Activated naive CD4-positive, alpha-beta T cell treated with anti-CD3 and anti-CD28 coated beads, Interleukin-2, amount 50 U/mL, for 24 hours (primary cell): ENCODE data around the gene DEFB126.
"Not testable (repeated sequence)": the region's sequence is repeated elsewhere in the genome, so short reads cannot be mapped to it uniquely, and the experiment has no call there.

ENCODE experiments used
- H3K27ac Mint-ChIP-seq: one replicate; pipeline ENCODE4 v1.8.0; 2021; ENCODE audit warnings: mild to moderate bottlenecking, mixed read lengths
- H3K27me3 Mint-ChIP-seq: one replicate; pipeline ENCODE4 v1.8.0; 2021; ENCODE audit warnings: mixed read lengths
- H3K36me3 Mint-ChIP-seq: one replicate; pipeline ENCODE4 v1.8.0; 2021; ENCODE audit warnings: mixed read lengths
- H3K4me1 Mint-ChIP-seq: one replicate; pipeline ENCODE4 v1.8.0; 2021; ENCODE audit warnings: mixed read lengths
- H3K4me3 Mint-ChIP-seq: one replicate; pipeline ENCODE4 v1.8.0; 2021; ENCODE audit warnings: mild to moderate bottlenecking, mixed read lengths
- H3K9me3 Mint-ChIP-seq: one replicate; pipeline ENCODE4 v1.8.0; 2021; ENCODE audit warnings: mixed read lengths

DEFB126 gene

DNA sequence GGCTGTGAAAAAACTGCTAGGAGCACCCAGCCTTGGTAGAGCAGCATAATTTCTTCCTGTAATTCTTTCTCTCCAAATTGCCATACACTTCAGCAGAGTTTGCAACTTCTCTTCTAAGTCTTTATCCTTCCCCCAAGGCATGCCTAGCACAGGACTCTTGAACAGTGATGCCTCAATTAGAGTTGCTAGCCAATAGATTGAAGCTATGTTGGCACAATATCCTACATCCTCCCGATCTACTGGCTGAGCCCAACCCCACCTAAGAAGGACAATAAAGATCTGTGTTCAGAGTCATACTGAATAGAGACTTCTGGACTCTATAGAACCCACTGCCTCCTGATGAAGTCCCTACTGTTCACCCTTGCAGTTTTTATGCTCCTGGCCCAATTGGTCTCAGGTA lies at the start of gene DEFB126:
Gene DEFB126, plus strand, starts transcription at position 301 of the 400 bp plus-strand sequence. Its CDS starts 39 bp downstream, at position 340.
- no peaks in the 10 kb centered on the region for H3K4me1 Mint-ChIP-seq
- H3K4me3 Mint-ChIP-seq: no peak within 1 kb of the TSS
- H3K9me3 Mint-ChIP-seq: no peaks in the 10 kb centered on the region
- H3K27ac Mint-ChIP-seq: no peak within 1 kb of the TSS
- peaks cover 38% of the 10 kb centered on the region for H3K27me3 Mint-ChIP-seq
- H3K36me3 Mint-ChIP-seq: no peaks in the 10 kb centered on the region

DNA sequence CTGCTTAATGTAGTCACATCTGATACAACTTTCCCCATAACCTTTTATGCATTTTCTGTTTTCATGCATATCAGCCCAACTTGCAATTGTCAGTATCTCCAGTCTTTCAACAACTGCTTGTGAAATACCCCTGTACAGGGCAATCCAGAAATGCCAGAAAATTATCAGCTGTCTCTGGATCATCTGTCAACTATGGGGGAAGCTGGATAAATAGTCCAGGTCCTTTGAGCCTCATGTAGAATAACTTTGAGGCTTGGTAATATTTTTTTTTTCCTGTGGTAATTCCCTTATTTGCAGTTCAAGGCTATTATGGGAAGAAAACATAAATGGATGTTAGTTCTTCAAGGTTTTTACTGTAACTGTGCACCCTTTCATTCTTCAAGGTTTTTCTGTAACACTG lies 48.7 kb upstream of the DEFB126 start:
- H3K9me3 Mint-ChIP-seq: peaks cover 22% of the 10 kb centered on the region
- no peak overlapping the region for H3K27ac Mint-ChIP-seq
- peaks cover 7% of the 10 kb centered on the region for H3K36me3 Mint-ChIP-seq
- peaks cover 45% of the 10 kb centered on the region for H3K27me3 Mint-ChIP-seq
- no peaks in the 10 kb centered on the region for H3K4me1 Mint-ChIP-seq
- H3K4me3 Mint-ChIP-seq: no peak overlapping the region

DNA sequence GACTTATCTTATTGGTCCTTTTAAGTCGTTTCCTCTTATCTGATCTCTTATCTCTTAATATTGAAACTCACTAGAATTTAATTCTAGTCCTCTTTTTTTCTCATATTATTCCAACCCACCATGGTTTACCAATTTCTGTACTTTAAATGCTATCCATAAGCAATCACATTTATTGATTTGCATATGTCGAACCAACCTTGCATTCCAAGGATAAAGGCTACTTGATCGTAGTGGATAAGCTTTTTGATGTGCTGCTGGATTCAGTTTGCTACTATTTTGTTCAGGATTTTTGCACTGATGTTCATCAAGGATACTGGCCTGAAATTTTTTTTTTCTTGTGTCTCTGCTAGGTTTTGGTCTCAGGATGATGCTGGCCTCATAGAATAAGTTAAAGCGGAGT lies 47.2 kb upstream of the DEFB126 start:
- Mint-ChIP-seq H3K27me3 (peaks cover 48% of the 10 kb centered on the region), H3K9me3 (peaks cover 22% of the 10 kb centered on the region), H3K4me3 (no peak overlapping the region), H3K4me1 (no peaks in the 10 kb centered on the region), H3K27ac (no peak overlapping the region), H3K36me3 (peaks cover 7% of the 10 kb centered on the region)

DNA sequence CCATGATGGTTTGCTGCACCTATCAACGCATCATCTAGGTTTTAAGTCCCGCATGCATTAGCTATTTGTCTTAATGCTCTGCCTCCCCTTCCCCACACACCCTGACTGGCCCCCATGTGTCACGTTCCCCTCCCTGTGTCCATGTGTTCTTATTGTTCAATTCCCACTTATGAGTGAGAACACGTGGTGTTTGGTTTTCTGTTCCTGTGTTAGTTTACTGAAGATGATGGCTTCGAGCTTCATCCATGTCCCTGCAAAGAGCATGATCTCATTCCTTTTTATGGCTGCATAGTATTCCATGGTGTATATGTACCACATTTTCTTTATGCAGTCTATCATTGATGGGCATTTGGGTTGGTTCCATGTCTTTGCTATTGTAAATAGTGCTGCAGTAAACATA lies 44.7 kb upstream of the DEFB126 start:
- H3K27ac Mint-ChIP-seq, H3K4me1 Mint-ChIP-seq, H3K36me3 Mint-ChIP-seq, H3K4me3 Mint-ChIP-seq: not testable (repeated sequence)
- peaks cover 22% of the 10 kb centered on the region for H3K9me3 Mint-ChIP-seq
- H3K27me3 Mint-ChIP-seq: peaks cover 40% of the 10 kb centered on the region

GRCh38 chr20:101975-102374 lies 40.4 kb upstream of the DEFB126 start:
- Mint-ChIP-seq H3K4me1 (no peaks in the 10 kb centered on the region), H3K4me3 (no peak overlapping the region), H3K27me3 (peaks cover 34% of the 10 kb centered on the region), H3K27ac (no peak overlapping the region), H3K36me3 (no peaks in the 10 kb centered on the region), H3K9me3 (no peaks in the 10 kb centered on the region)

DNA sequence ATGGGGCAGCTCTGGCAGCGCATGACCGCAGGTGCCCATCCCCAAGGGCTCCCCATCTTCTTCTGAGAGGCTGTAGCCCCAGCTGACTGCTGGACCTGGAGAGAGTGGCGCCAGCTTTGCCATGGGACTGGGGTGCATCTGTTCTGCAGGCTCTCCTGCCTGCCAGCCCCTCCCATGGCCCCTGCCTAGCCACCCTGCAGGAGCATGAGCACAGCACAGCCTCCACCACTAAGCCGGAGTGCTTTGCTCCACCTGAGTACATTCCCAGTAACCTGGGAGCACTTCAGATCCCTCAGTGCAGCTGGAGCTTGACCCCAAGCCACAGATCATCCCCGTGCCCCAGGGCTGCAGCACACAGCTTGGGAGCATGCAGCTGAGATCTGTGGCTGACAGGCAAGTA lies 38.9 kb upstream of the DEFB126 start:
- Mint-ChIP-seq H3K4me1 (no peaks in the 10 kb centered on the region), H3K27me3 (peaks cover 35% of the 10 kb centered on the region), H3K9me3 (no peaks in the 10 kb centered on the region), H3K36me3 (no peaks in the 10 kb centered on the region), H3K27ac (no peak overlapping the region), H3K4me3 (no peak overlapping the region)

GRCh38 chr20:112396-112795 lies 30.0 kb upstream of the DEFB126 start:
- H3K4me3 Mint-ChIP-seq: no peak overlapping the region
- peaks cover 19% of the 10 kb centered on the region for H3K27me3 Mint-ChIP-seq
- peaks cover 2% of the 10 kb centered on the region for H3K36me3 Mint-ChIP-seq
- H3K27ac Mint-ChIP-seq: no peak overlapping the region
- no peaks in the 10 kb centered on the region for H3K4me1 Mint-ChIP-seq
- peaks cover 6% of the 10 kb centered on the region for H3K9me3 Mint-ChIP-seq

GRCh38 chr20:117518-117917 lies 24.9 kb upstream of the DEFB126 start:
- peaks cover 15% of the 10 kb centered on the region for H3K9me3 Mint-ChIP-seq
- no peak overlapping the region for H3K4me3 Mint-ChIP-seq
- peaks cover 41% of the 10 kb centered on the region for H3K27me3 Mint-ChIP-seq

DNA sequence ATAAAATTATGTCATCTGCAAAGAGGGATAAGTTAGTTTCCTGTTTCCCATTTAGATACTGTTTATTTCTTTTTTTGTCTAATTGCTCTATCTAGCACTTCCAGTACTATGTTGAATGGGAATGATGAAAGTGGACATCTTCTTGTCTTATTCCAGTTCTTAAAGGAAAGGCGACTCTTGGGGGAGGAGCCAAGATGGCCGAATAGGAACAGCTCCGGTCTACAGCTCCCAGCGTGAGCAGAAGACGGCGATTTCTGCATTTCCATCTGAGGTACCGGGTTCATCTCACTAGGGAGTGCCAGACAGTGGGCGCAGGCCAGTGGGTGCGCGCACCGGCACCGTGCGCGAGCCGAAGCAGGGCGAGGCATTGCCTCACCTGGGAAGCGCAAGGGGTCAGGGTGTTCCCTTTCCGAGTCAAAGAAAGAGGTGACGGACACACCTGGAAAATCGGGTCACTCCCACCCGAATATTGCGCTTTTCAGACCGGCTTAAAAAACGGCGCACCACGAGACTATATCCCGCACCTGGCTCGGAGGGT lies 12.5 kb upstream of the DEFB126 start:
- not testable (repeated sequence) for H3K27ac Mint-ChIP-seq, H3K9me3 Mint-ChIP-seq, H3K4me1 Mint-ChIP-seq, H3K36me3 Mint-ChIP-seq, H3K4me3 Mint-ChIP-seq
- peaks cover 20% of the 10 kb centered on the region for H3K27me3 Mint-ChIP-seq

More at GRCh38 chr20:117518-117917, 24.9 kb upstream of the DEFB126 start:
- Mint-ChIP-seq H3K36me3 (peaks cover 3% of the 10 kb centered on the region), H3K4me1 (no peaks in the 10 kb centered on the region), H3K27ac (no peak overlapping the region)

GRCh38 chr20:137668-138490 lies 4.5 kb upstream of the DEFB126 start:
- Mint-ChIP-seq H3K27me3 (peaks cover 33% of the 10 kb centered on the region), H3K36me3 (no peaks in the 10 kb centered on the region)

DNA sequence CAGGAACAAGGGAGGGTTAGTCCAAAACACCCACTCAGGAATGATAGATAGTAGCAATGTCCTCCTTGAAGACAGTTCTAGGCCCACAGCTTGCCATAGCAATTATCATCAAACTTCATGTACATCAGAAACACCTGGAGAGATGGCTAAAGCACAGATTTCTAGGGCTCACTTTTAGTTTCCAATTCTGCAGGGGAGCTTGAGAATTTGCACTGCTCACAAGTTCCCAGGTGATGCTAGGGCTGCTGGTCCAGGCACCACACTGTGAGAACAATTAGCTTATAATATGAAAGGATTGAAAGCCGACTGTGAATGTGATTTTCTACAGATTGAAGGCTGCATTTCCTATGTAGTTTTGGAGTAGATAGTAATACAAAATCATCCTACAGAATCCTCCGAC lies 3.5 kb downstream of the DEFB126 start:
- Mint-ChIP-seq H3K27ac (no peak overlapping the region), H3K4me3 (no peak overlapping the region), H3K4me1 (no peaks in the 10 kb centered on the region), H3K36me3 (no peaks in the 10 kb centered on the region), H3K9me3 (no peaks in the 10 kb centered on the region), H3K27me3 (peaks cover 11% of the 10 kb centered on the region)

More at GRCh38 chr20:137668-138490, 4.5 kb upstream of the DEFB126 start:
- Mint-ChIP-seq H3K4me1 (no peaks in the 10 kb centered on the region), H3K27ac (no peak overlapping the region), H3K4me3 (no peak overlapping the region), H3K9me3 (no peaks in the 10 kb centered on the region)

- Mint-ChIP-seq H3K4me1 (no peaks in the 10 kb centered on the region), H3K27ac (no peak overlapping the region), H3K36me3 (no peaks in the 10 kb centered on the region), H3K9me3 (no peaks in the 10 kb centered on the region), H3K4me3 (no peak overlapping the region), H3K27me3 (peaks cover 16% of the 10 kb centered on the region)
Measured at GRCh38 chr20:152131-152530, 9.7 kb downstream of the DEFB126 start.

GRCh38 chr20:157154-157553 lies 14.8 kb downstream of the DEFB126 start, which contains the start of gene DEFB127:
DEFB127 (plus strand) TSS chr20:157454; CDS start chr20:157545, 91 bp downstream.
- H3K27me3 Mint-ChIP-seq: peaks cover 25% of the 10 kb centered on the region

DNA sequence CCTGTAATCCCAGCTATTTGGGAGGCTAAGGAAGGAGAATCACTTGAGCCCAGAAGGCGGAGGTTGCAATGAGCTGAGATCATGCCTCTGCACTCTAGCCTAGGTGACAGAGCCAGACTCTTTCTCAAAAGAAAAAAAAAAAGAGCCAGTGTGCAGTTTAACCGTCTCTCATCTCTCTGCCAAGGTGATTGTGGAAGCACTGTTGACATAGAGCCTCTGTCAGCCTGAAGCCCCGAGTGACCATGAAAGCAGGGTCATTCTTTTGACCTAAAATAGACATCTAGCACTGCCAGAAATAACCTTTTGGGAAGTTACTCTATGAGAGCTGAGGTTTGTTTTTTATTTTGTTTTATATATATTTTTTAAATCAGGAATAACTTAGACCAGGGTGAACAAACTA lies 22.2 kb downstream of the DEFB126 start:
- no peaks in the 10 kb centered on the region for H3K4me1 Mint-ChIP-seq

More at GRCh38 chr20:157154-157553, 14.8 kb downstream of the DEFB126 start, which contains the start of gene DEFB127:
- no peak within 1 kb of the TSS for H3K27ac Mint-ChIP-seq
- no peaks in the 10 kb centered on the region for H3K36me3 Mint-ChIP-seq
- no peaks in the 10 kb centered on the region for H3K4me1 Mint-ChIP-seq
- no peak within 1 kb of the TSS for H3K4me3 Mint-ChIP-seq
- H3K9me3 Mint-ChIP-seq: no peaks in the 10 kb centered on the region

DNA sequence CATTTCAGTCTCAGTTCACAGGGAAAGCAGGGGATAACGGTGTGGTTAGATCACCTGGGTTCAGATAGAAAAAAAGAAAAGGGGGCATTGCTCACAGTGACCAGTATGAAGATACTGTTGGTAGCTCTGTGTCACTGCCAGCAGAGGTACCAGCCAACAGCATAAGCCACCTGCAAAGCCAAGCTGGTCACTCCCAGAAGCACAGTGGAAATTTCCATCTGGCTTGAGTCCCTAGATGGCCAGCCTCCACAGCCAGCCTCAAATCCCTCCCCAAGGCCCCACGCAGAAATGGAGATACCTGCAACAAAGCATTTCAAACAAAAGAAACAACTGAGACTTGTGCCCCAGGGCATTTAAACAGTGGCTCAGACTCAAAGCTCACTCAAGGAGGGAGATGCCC lies 26.5 kb downstream of the DEFB126 start:
- no peaks in the 10 kb centered on the region for H3K9me3 Mint-ChIP-seq
- no peak overlapping the region for H3K27ac Mint-ChIP-seq
- H3K36me3 Mint-ChIP-seq: no peaks in the 10 kb centered on the region
- H3K4me1 Mint-ChIP-seq: no peaks in the 10 kb centered on the region
- peaks cover 4% of the 10 kb centered on the region for H3K27me3 Mint-ChIP-seq
- H3K4me3 Mint-ChIP-seq: no peak overlapping the region

More for the DNA sequence above, 22.2 kb downstream of the DEFB126 start:
- Mint-ChIP-seq H3K9me3 (no peaks in the 10 kb centered on the region), H3K36me3 (no peaks in the 10 kb centered on the region), H3K4me3 (no peak overlapping the region), H3K27me3 (peaks cover 9% of the 10 kb centered on the region), H3K27ac (no peak overlapping the region)

DNA sequence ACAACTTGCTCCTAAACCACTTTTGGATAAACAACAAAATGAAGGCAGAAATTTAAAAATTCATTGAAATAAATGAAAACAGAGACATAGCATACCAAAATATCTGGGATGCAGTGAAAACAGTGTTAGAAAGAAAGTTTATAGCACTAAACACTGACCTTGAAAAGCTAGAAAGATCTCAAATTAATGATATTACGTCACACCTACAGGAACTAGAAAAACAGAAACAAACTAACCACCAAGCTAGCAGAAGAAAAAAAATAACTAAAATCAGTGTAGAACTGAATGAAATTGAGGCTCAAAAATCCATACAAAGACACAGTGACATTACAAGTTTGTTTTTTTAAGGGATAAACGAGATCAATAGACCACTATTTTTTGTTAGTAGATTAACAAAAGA lies 41.9 kb downstream of the DEFB126 start:
- H3K4me3 Mint-ChIP-seq: no peak overlapping the region
- peaks cover 53% of the 10 kb centered on the region for H3K27me3 Mint-ChIP-seq
- H3K36me3 Mint-ChIP-seq: peaks cover 5% of the 10 kb centered on the region
- H3K27ac Mint-ChIP-seq: no peak overlapping the region
- H3K9me3 Mint-ChIP-seq: peaks cover 18% of the 10 kb centered on the region
- H3K4me1 Mint-ChIP-seq: no peaks in the 10 kb centered on the region
